Cortex of kidney (tissue), 1 donor: ENCODE measurements around the gene IRF5.

Source experiments
- DNase-seq: peaks from one replicate; lab custom pipeline; 2025; lab: John Stamatoyannopoulos, UW

The IRF5 gene, protein sequence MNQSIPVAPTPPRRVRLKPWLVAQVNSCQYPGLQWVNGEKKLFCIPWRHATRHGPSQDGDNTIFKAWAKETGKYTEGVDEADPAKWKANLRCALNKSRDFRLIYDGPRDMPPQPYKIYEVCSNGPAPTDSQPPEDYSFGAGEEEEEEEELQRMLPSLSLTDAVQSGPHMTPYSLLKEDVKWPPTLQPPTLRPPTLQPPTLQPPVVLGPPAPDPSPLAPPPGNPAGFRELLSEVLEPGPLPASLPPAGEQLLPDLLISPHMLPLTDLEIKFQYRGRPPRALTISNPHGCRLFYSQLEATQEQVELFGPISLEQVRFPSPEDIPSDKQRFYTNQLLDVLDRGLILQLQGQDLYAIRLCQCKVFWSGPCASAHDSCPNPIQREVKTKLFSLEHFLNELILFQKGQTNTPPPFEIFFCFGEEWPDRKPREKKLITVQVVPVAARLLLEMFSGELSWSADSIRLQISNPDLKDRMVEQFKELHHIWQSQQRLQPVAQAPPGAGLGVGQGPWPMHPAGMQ

GRCh38 chr7:128937647-128938543, at the start of gene IRF5:
Gene IRF5, plus strand, starts transcription at chr7:128937927. Its CDS starts 4,155 bp downstream, at chr7:128942082.
- DNase-seq: no peak

GRCh38 chr7:128888039-128888755, 49.5 kb upstream of the IRF5 start:
- DNase-seq: no peak

DNA sequence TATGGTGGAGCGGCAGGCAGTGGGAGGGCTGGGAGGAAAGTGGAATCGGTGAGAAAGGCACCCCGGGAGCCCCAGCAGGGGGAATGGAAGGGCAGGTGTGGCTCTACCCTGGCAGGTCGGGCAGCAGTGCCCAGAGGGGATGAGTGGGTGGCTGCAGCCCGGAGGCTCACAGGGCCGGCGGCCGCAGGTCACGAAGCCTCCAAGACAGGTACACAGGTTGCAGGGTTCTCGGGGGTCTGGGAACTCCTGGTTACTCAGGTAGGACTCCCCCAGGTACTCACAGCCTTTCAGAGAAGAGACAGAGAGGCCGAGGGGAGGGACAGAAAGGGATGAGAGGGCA, 49.0 kb upstream of the IRF5 start:
- no peak for DNase-seq

GRCh38 chr7:128889121-128889520, 48.6 kb upstream of the IRF5 start:
- no peak for DNase-seq

- no peak for DNase-seq
Observed at GRCh38 chr7:128890306-128891109, 47.2 kb upstream of the IRF5 start.

- no peak for DNase-seq
Observed at GRCh38 chr7:128891110-128891941, 46.4 kb upstream of the IRF5 start.

- no peak for DNase-seq
Observed at GRCh38 chr7:128891942-128892269, 45.8 kb upstream of the IRF5 start.

DNA sequence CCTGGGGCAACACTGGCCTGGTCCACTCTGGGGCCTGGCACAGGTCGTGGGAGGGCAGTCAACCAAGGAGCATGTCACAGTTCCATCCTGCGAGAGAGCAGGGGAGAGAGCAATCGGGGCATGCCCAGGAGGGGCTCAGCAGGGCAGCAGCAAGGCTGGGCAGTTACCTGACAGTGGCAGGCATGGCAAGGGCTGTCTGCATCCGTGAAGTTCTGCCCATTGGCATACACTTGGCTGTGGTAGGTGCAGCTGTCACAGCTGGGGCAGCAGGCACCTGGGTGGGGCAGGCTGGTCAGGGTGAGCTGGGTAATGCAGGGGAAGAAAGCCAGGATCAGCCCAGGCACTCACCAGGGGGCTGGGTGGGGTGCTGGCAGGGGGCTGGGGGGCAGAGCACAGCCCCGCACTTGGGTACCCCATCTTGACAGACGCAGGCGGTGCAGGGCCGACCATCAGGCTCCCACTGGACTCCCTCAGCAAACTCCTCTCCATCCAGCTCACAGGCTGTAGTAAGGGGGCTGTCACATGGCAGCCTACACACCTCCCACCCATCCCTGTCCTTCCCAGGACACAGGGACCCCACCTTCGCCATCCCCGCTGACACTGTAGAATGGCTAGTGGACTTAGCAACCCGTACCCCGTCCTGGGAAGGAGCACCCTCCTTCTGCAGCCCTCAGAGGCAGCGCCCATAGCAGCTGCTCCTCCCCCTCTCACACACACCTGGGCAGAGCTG, 45.0 kb upstream of the IRF5 start:
- no peak for DNase-seq

- no peak for DNase-seq
Observed at GRCh38 chr7:128893251-128894100, 44.3 kb upstream of the IRF5 start.

DNA sequence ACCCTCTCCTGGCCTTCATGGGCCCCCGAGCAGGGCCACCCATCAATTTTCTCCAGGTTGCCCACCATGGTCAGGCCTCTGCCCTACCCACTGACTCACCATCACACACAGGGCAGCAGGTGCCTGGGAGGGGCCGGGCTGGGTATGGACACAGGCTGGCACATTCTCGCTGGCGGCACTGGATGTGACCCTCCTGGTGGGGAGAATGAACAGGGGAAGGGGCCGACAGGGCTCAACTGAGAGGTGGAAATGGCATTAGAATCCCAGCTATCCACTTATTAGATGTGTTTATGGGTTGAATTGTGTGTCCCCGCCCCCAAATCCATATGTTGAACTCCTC, 43.7 kb upstream of the IRF5 start:
- DNase-seq: no peak

- no peak for DNase-seq
Observed at GRCh38 chr7:128895320-128895719, 42.4 kb upstream of the IRF5 start.

GRCh38 chr7:128899392-128899791, 38.3 kb upstream of the IRF5 start:
- no peak for DNase-seq

DNA sequence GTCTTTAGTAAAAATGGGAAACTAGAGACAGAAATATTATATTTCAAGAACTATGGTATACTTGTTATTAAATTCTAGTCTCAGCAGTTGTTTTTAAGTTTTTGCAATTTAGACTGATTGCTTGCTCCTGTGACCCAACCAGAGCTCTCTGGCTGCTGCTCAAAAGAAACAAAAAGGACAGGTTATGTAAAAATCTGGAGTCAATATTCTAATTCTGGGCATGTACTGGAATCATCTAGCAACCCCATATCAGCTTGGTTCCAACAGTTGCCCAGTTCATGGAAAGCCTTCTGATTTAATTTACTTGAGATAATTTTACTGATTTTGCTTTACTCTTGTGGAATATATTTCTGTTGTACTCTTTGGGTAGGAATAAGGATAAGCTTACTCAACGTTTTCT, 37.5 kb upstream of the IRF5 start:
- DNase-seq: no peak

GRCh38 chr7:128902761-128903585, 34.8 kb upstream of the IRF5 start:
- no peak for DNase-seq

- no peak for DNase-seq
Observed at GRCh38 chr7:128903621-128904361, 33.9 kb upstream of the IRF5 start.

DNA sequence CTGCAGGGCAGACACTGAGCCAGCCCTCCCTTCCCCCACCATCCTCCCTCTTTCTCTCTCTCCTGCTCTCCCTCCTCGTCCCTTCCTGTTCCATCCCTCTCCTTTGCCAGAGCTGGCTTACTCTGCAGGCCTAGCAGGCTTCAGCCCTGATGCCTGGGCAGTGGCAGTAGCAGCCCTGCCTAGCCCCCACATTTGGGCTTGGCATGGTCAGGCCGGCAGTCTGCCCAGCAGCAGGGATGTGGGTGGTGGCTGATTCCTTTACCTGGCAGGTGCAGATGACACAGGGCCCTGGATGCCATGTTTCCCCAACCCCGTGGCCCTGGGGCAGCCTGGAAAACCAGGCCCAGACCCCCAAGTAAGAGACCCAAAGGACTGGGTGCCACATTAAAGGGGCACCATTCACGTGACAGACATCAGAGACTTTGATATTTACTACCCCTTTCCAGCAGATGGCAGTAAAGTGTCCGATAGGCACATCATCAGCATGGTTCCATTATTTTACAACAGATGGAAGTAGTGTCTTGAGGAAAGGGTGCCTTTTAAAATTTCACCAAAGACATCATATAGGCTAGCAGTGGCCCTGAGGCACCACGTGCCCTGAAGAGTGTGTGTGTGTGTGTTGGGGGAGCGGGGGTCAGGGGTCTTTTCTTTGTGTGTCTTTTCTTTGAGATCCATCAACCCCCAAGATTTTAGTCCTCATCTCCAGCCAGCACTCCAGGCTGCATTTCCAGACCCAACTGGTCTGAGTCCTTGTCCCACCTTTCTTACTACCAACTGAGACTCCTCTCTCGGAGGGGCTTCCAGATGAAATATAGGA, 33.1 kb upstream of the IRF5 start:
- no peak for DNase-seq
